ENCODE data around the gene HES6.

The HES6 gene

GRCh38 chr2:238231251-238231793 is 8.5 kb downstream of the HES6 start:
- Mint-ChIP-seq H3K27me3 (ENCODE audit: low read depth, poor library complexity) (peaks cover 60% of the 10 kb centered on the region), H3K4me3 (peak overlapping the region; percentile 87), H3K9me3 (peaks cover 18% of the 10 kb centered on the region), H3K4me1 (peaks cover 33% of the 10 kb centered on the region), H3K36me3 (ENCODE audit: low read depth) (peaks cover 5% of the 10 kb centered on the region), H3K27ac (no peak overlapping the region)
- peak; percentile 83 for DNase-seq
- TF ChIP-seq CTCF (IDR thresholded peaks at IDR 0.05), result no peak

GRCh38 chr2:238230699-238231098 is 9.1 kb downstream of the HES6 start:
- peak overlapping the region; percentile 87 for H3K4me3 Mint-ChIP-seq
- no peak for TF ChIP-seq CTCF (IDR thresholded peaks at IDR 0.05)
- H3K27me3 Mint-ChIP-seq (ENCODE audit: low read depth, poor library complexity), result peaks cover 57% of the 10 kb centered on the region

GRCh38 chr2:238228700-238229099 is 11.1 kb downstream of the HES6 start:
- peaks cover 50% of the 10 kb centered on the region for H3K27me3 Mint-ChIP-seq (ENCODE audit: low read depth, poor library complexity)
- no peak for TF ChIP-seq CTCF (IDR thresholded peaks at IDR 0.05)
- no peak for DNase-seq
- no peak overlapping the region for H3K4me3 Mint-ChIP-seq
- H3K27ac Mint-ChIP-seq, result no peak overlapping the region
- peaks cover 5% of the 10 kb centered on the region for H3K36me3 Mint-ChIP-seq (ENCODE audit: low read depth)
- peaks cover 18% of the 10 kb centered on the region for H3K9me3 Mint-ChIP-seq
- H3K4me1 Mint-ChIP-seq, result peaks cover 33% of the 10 kb centered on the region

More at GRCh38 chr2:238230699-238231098, 9.1 kb downstream of the HES6 start:
- Mint-ChIP-seq H3K9me3 (peaks cover 18% of the 10 kb centered on the region), H3K4me1 (peaks cover 33% of the 10 kb centered on the region), H3K27ac (no peak overlapping the region), H3K36me3 (ENCODE audit: low read depth) (peaks cover 5% of the 10 kb centered on the region)
- no peak for DNase-seq

GRCh38 chr2:238227587-238228032 is 12.2 kb downstream of the HES6 start:
- H3K4me1 Mint-ChIP-seq, result peaks cover 33% of the 10 kb centered on the region
- H3K4me3 Mint-ChIP-seq, result no peak overlapping the region
- no peak overlapping the region for H3K27ac Mint-ChIP-seq
- peaks cover 15% of the 10 kb centered on the region for H3K9me3 Mint-ChIP-seq
- no peak for TF ChIP-seq CTCF (IDR thresholded peaks at IDR 0.05)
- peaks cover 44% of the 10 kb centered on the region for H3K27me3 Mint-ChIP-seq (ENCODE audit: low read depth, poor library complexity)
- DNase-seq, result no peak
- peaks cover 5% of the 10 kb centered on the region for H3K36me3 Mint-ChIP-seq (ENCODE audit: low read depth)

GRCh38 chr2:238226698-238227586 is 12.9 kb downstream of the HES6 start:
- no peak for DNase-seq
- TF ChIP-seq CTCF (IDR thresholded peaks at IDR 0.05), result no peak
- H3K27ac Mint-ChIP-seq, result no peak overlapping the region
- peaks cover 9% of the 10 kb centered on the region for H3K9me3 Mint-ChIP-seq
- H3K4me1 Mint-ChIP-seq, result peaks cover 33% of the 10 kb centered on the region
- peaks cover 5% of the 10 kb centered on the region for H3K36me3 Mint-ChIP-seq (ENCODE audit: low read depth)
- no peak overlapping the region for H3K4me3 Mint-ChIP-seq
- peaks cover 38% of the 10 kb centered on the region for H3K27me3 Mint-ChIP-seq (ENCODE audit: low read depth, poor library complexity)

Measured in nephron progenitor cell (in vitro differentiated cells).